Loucy (cell line): ENCODE results near the gene CDK6.

Experiments used
- H2AFZ ChIP-seq: fragments of 200-600 bp; sonication (generic); 2 replicates; pipeline ENCODE4 v1.6.0; 2016; ENCODE audit warnings: antibody characterized with exemption, mild to moderate bottlenecking, low read length, moderate library complexity
- H3F3A ChIP-seq: fragments of 200-600 bp; 2 replicates; pipeline ENCODE4 v1.6.0; 2016; ENCODE audit warnings: antibody characterized with exemption, low read depth, mild to moderate bottlenecking
- H3K27me3 ChIP-seq: fragments of 200-600 bp; sonication (generic); 2 replicates; pipeline ENCODE4 v1.6.1; 2014; ENCODE audit warnings: low read length, mild to moderate bottlenecking; ENCODE audit not compliant: insufficient read depth, poor library complexity, severe bottlenecking
- H3K36me3 ChIP-seq: fragments of 200-600 bp; sonication (generic); 2 replicates; pipeline ENCODE4 v1.6.1; 2016; ENCODE audit warnings: low read length; ENCODE audit not compliant: insufficient read depth
- H3K4me1 ChIP-seq: fragments of 200-600 bp; sonication (generic); 2 replicates; pipeline ENCODE4 v1.5.1; 2014; ENCODE audit warnings: low read length, mild to moderate bottlenecking; ENCODE audit not compliant: insufficient read depth, poor library complexity, severe bottlenecking
- H3K4me2 ChIP-seq: fragments of 200-600 bp; sonication (generic); 2 replicates; pipeline ENCODE4 v1.6.0; 2014; ENCODE audit warnings: antibody characterized with exemption, low read length, low read depth, mild to moderate bottlenecking; ENCODE audit not compliant: poor library complexity, severe bottlenecking
- H3K4me3 ChIP-seq: fragments of 200-600 bp; sonication (generic); 2 replicates; pipeline ENCODE4 v1.5.1; 2014; ENCODE audit warnings: low read length, mild to moderate bottlenecking, mixed read lengths; ENCODE audit not compliant: poor library complexity, severe bottlenecking
- H3K79me2 ChIP-seq: fragments of 200-600 bp; sonication (generic); 2 replicates; pipeline ENCODE4 v1.6.1; 2014; ENCODE audit warnings: low read length; ENCODE audit not compliant: insufficient read depth
- H3K9ac ChIP-seq: fragments of 200-600 bp; sonication (generic); 2 replicates; pipeline ENCODE4 v1.6.0; 2014; ENCODE audit warnings: mild to moderate bottlenecking, low read depth, low read length, moderate library complexity; ENCODE audit not compliant: poor library complexity, severe bottlenecking
- H3K9me2 ChIP-seq: fragments of 200-600 bp; sonication (generic); replicated peaks from 2 replicates; pipeline ENCODE4 v1.6.1; 2016; ENCODE audit warnings: low read depth, low read length, mixed read lengths
- H3K9me3 ChIP-seq: fragments of 200-600 bp; sonication (generic); 2 replicates; pipeline ENCODE4 v1.6.1; 2014; ENCODE audit warnings: mild to moderate bottlenecking, antibody characterized with exemption, low read length, low read depth; ENCODE audit not compliant: insufficient read depth
- H4K20me1 ChIP-seq: fragments of 200-600 bp; sonication (generic); 2 replicates; pipeline ENCODE4 v1.6.0; 2014; ENCODE audit warnings: antibody characterized with exemption, low read length, mild to moderate bottlenecking; ENCODE audit not compliant: insufficient read depth, poor library complexity, severe bottlenecking
- CTCF ChIP-seq: fragments of 200-600 bp; sonication (generic); conservative IDR thresholded peaks from 2 replicates; pipeline ENCODE4 v1.5.1; 2014; ENCODE audit warnings: mild to moderate bottlenecking, antibody characterized with exemption, low read length
- EZH2phosphoT487 ChIP-seq: fragments of 200-600 bp; IDR thresholded peaks from 2 replicates; pipeline ENCODE4 v1.6.1; 2018; ENCODE audit warnings: antibody characterized with exemption, mild to moderate bottlenecking, moderate library complexity, borderline replicate concordance

CDK6 gene

DNA sequence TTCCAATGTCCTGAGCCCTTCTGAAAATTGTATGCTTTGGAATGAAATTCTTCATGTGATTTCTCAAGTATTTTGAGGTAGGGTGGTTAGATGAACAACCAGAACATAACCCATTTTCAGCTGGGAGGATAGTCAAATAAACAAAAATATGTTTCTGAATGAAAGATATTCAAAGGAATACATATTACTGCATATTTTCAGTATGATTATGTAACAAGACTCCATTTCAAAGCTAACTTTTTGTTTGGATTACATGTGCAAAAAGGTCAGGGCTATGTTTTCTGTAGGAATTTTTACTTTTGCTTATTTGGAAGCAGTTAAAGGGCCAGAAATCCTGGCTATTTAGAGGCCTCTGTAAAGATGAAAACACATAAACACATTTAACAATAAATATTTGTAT lies 27.7 kb downstream of the CDK6 start:
- H3K4me3 ChIP-seq, result no peak overlapping the region
- no peaks in the 10 kb centered on the region for H3K9me3 ChIP-seq
- H3K9me2 ChIP-seq, result no peaks in the 10 kb centered on the region
- peaks cover 99% of the 10 kb centered on the region for H4K20me1 ChIP-seq
- no peak overlapping the region for H3K4me2 ChIP-seq
- peaks cover 57% of the 10 kb centered on the region for H3K4me1 ChIP-seq
- H3F3A ChIP-seq, result peaks cover 8% of the 10 kb centered on the region
- H3K9ac ChIP-seq, result no peak overlapping the region
- H3K79me2 ChIP-seq, result peaks cover 99% of the 10 kb centered on the region
- H2AFZ ChIP-seq, result no peak overlapping the region
- H3K36me3 ChIP-seq, result peaks cover 93% of the 10 kb centered on the region
- H3K27me3 ChIP-seq, result no peaks in the 10 kb centered on the region
- TF ChIP-seq CTCF, result no peak
- no peak for TF ChIP-seq EZH2phosphoT487

GRCh38 chr7:92808006-92808405 lies 28.4 kb downstream of the CDK6 start:
- Histone ChIP-seq H3K4me1 (peaks cover 56% of the 10 kb centered on the region), H4K20me1 (peaks cover 99% of the 10 kb centered on the region), H3K79me2 (peaks cover 99% of the 10 kb centered on the region), H3K27me3 (no peaks in the 10 kb centered on the region), H3K9me2 (no peaks in the 10 kb centered on the region), H3F3A (peaks cover 8% of the 10 kb centered on the region), H3K4me2 (no peak overlapping the region), H2AFZ (no peak overlapping the region), H3K9ac (no peak overlapping the region), H3K9me3 (no peaks in the 10 kb centered on the region), H3K36me3 (peaks cover 93% of the 10 kb centered on the region), H3K4me3 (no peak overlapping the region)
- TF ChIP-seq CTCF (no peak), EZH2phosphoT487 (no peak)

GRCh38 chr7:92806496-92806895 lies 29.9 kb downstream of the CDK6 start:
- no peak overlapping the region for H2AFZ ChIP-seq
- H3K9ac ChIP-seq, result no peak overlapping the region
- peaks cover 8% of the 10 kb centered on the region for H3F3A ChIP-seq
- H3K79me2 ChIP-seq, result peaks cover 99% of the 10 kb centered on the region
- H3K4me2 ChIP-seq, result no peak overlapping the region
- peaks cover 99% of the 10 kb centered on the region for H4K20me1 ChIP-seq
- H3K4me1 ChIP-seq, result peaks cover 58% of the 10 kb centered on the region
- H3K27me3 ChIP-seq, result no peaks in the 10 kb centered on the region
- H3K36me3 ChIP-seq, result peaks cover 92% of the 10 kb centered on the region
- no peak for TF ChIP-seq CTCF
- no peak for TF ChIP-seq EZH2phosphoT487
- H3K9me3 ChIP-seq, result no peaks in the 10 kb centered on the region
- no peaks in the 10 kb centered on the region for H3K9me2 ChIP-seq
- H3K4me3 ChIP-seq, result no peak overlapping the region
